ENCODE data around the gene SRA1.
A peak's percentile ranks its signal among the peaks of the same experiment; 100 is the strongest.
"Not testable (repeated sequence)": the region's sequence is repeated elsewhere in the genome, so short reads cannot be mapped to it uniquely, and the experiment has no call there.

Gene SRA1

DNA sequence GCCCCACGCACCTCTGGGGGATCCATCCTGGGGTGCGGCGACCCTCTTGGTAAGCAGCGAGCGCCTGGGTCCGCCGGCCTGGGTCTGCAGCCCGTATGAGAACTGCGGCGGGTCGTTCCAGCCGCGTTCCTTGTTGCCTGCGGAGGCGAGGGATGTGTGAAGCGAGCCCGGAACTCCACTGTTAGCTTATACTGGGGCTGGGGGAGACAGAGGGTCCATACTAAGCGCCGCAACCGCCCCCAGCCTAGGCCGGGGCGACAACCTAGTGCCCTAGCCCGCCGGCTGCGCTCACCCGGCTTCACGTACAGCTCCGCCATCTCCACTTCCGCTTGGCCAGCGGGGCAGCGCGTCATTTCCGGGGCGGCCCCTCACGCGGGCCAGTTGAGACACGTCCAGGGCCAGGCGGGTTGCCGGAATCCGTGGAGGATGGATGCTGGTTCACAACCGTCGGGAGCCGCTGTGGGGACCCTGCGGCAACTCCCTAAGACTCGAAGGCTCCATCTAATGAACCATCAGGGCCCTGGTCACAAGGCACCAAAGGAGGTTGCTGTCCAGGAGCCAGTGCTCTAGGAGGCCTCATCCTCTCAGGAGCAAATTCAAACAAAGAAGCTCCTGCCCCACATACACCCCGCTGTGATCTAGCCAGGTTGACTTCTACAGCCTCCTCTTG is at the start of gene SRA1:
SRA1 (minus strand) TSS at position 338 of the 670 bp plus-strand sequence; CDS start at position 317, 21 bp downstream.
- DNase-seq (ENCODE audit: low spot score): peak; percentile 90

DNA sequence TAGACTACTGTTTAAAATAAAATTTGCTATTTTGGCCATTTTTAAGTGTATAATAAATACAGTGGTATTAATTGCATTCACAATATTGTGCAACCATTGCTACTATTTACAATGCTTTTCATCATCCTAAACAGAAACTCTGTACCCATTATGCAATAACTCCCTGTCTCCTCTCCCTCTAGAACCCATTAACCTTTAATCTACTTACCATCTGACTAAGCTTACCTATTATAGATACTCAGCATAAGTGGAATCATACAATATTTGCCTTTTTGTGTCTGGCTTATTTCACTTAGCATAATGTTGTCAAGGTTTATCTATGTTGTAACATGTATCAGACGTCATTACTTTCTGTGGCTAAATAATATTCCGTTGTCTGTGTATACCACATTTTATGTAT is 49.8 kb upstream of the SRA1 start:
- DNase-seq (ENCODE audit: low spot score): no peak

GRCh38 chr5:140605879-140606278 is 48.6 kb upstream of the SRA1 start:
- DNase-seq (ENCODE audit: low spot score): no peak

GRCh38 chr5:140603734-140604133 is 46.5 kb upstream of the SRA1 start:
- no peak for DNase-seq (ENCODE audit: low spot score)

DNA sequence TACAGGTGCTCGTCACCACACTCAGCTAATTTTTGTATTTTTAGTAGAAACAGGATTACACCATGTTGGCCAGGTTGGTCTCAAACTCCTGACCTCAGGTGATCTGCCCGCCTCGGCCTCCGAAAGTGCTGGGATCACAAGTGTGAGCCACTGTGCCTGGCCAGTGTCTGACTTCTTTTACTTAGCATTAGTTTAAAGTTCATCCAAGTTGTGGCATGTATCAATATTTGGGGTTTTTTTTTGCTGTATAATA is 46.1 kb upstream of the SRA1 start:
- not testable (repeated sequence) for DNase-seq (ENCODE audit: low spot score)

GRCh38 chr5:140602147-140602546 is 44.9 kb upstream of the SRA1 start:
- DNase-seq (ENCODE audit: low spot score): no peak

DNA sequence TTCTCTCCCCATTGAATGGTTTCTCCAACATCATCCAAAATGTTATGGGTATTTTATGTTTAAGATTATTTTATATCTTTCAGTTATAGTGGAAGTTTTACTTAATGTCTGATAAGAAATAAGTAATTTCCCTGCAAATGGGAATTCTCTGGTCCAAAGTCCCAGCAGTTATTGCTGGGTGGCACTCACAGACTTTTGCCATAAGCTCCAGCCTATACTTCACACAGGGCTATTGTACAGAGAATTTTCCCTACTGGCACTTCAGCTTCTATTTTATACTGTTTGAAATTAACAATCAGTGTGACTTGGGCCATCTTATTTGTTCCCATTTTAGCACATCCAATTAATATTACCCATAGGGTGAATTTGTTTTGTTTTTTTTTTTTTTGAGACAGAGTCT is 42.8 kb upstream of the SRA1 start:
- no peak for DNase-seq (ENCODE audit: low spot score)

GRCh38 chr5:140598836-140599235 is 41.6 kb upstream of the SRA1 start:
- no peak for DNase-seq (ENCODE audit: low spot score)

- no peak for DNase-seq (ENCODE audit: low spot score)
Observed at GRCh38 chr5:140596321-140596741, 39.1 kb upstream of the SRA1 start.

- DNase-seq (ENCODE audit: low spot score): no peak
Observed at GRCh38 chr5:140595538-140596300, 38.4 kb upstream of the SRA1 start.

GRCh38 chr5:140594169-140594568 is 36.9 kb upstream of the SRA1 start:
- DNase-seq (ENCODE audit: low spot score): no peak

DNA sequence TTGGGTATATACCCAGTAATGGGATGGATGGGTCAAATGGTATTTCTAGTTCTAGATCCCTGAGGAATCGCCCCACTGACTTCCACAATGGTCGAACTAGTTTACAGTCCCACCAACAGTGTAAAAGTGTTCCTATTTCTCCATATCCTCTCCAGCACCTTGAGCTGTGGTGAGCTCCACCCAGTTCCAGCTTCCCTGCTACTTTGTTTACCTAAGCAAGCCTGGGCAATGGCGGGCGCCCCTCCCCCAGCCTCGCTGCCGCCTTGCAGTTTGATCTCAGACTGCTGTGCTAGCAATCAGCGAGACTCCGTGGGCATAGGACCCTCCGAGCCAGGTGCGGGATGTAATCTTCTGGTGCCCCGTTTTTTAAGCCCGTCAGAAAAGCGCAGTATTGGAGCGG is 35.8 kb upstream of the SRA1 start:
- DNase-seq (ENCODE audit: low spot score): not testable (repeated sequence)

GRCh38 chr5:140591747-140592372 is 34.6 kb upstream of the SRA1 start:
- no peak for DNase-seq (ENCODE audit: low spot score)

DNA sequence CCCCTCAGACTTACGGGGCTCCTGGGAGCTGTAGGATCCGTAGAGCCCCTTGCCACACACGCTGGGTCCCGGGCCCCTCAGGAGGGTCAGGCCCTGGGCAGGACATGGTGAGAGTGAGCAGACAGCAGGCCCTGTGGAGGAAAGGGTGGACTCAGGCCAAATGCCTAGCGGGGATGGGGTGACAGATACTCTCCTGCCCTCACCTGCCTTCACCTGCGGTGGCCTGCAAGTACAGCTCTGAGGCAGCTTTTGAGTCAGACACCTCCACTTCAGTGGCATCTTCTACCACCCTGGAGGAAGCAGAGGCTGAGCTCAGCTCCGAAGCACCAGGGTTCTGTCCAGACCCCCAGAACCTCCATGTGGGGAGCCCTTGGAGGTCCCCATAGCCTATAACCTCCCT is 33.6 kb upstream of the SRA1 start:
- no peak for DNase-seq (ENCODE audit: low spot score)

DNA sequence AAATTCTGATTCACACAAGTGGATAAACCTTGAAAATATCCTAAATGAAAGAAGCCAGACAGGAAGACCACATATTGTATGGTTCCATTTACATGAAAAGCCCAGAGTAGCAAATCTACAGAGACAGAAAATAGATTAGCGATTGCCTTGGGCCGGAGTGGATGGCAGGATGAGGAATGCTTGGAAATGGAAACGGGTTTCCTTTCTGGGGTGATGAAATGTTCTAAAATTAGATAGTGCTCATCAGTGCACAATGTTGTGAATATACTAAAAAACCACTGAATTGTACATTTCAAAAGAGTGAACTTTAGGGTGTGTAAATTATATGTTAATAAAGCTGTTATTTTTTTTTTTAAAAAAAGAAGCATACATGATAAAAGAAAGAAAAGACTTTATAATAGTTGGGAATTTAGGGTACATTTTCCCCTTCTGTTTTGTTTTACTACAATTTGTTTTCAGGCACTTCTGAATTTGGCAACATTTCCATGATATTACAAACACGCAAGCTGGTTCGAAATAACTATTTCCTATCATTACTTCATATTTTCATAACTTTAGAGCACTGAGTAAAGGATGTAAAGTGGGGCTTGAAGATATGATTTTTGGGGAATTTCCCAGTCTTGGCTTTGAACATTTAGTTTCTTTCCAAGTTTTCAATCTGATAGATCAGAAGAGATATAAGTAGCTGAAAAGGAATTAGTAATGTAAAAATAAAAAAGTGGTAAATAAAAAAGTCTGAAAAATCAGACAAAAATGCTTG is 31.2 kb upstream of the SRA1 start:
- no peak for DNase-seq (ENCODE audit: low spot score)

GRCh38 chr5:140587495-140587894 is 30.2 kb upstream of the SRA1 start:
- DNase-seq (ENCODE audit: low spot score): no peak

- not testable (repeated sequence) for DNase-seq (ENCODE audit: low spot score)
Observed at GRCh38 chr5:140579188-140579747, 22.0 kb upstream of the SRA1 start.

- no peak for DNase-seq (ENCODE audit: low spot score)
Observed at GRCh38 chr5:140576776-140577201, 19.5 kb upstream of the SRA1 start.

DNA sequence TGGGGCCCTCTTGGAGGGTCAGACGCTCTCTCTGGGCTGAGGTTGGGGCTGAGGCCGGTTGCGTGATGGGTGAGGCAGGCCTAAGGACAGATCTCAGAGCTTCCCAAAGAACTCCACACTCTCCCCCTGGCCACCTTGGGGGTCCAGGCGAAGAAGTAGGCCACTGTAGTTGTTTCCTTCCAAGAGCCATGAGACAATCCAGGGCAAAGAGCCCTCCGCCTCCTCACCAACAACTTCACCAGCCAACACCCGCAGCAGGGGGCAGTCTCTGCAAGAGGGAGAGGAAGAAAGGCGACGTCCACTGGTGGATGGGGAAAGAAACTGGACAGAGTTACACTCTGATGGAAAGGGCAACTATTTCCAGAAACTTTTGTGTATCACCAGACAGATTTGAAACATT is 18.0 kb upstream of the SRA1 start:
- no peak for DNase-seq (ENCODE audit: low spot score)

DNA sequence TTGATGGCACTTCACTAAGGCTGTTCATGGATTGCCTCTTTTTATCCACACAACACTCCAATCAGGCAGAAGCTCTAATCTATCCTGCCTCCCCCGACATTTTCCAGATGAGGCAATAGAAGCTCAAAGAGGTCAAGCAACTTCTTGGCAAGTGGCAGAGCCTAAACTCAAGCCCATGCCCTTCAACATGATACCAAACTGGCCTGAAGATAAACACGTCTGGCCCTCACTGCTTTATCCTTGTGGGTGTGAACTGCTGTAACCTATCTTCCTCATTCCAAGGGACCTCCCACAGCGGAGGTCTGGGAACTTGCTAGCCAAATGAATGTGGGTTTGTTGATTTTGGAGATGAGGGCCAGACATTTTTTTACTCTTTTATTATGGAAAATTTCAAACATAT is 16.9 kb upstream of the SRA1 start:
- no peak for DNase-seq (ENCODE audit: low spot score)

GRCh38 chr5:140573683-140574082 is 16.4 kb upstream of the SRA1 start:
- DNase-seq (ENCODE audit: low spot score): no peak

DNA sequence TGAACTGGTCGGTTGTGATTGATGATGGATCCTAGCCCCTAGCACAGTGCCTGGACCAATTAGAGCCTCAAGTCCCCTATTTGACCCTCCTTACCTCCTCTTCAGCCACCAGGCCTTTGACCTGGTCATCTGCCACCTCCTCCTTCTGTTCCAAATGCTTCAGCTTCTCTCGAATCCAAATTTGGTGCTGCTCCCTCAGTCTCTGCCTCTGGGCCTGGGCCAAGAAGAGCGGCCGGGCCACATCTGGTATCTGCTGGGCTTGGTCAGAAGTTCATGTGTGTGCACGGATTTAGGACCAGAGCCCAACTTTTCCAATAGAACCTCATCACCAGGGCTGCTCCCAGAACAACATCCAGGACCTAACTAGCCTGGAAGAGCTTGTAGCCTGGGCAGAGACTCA is 13.8 kb upstream of the SRA1 start:
- no peak for DNase-seq (ENCODE audit: low spot score)

Measured in SW480 (cell line).